Prostate gland (tissue), 2 donors: ENCODE data around the gene SLC51B.

Experiments used
- CTCF ChIP-seq, 4 experiments: fragments of 200-600 bp in 2 of 4; fragments of 450-650 bp in 2 of 4; sonication (generic) in 2 of 4; IDR thresholded peaks; 1 replicate in 3 of 4; 2 replicates in 1 of 4; pipeline ENCODE4 v1.5.1; 2016 to 2019; ENCODE audit warnings: antibody characterized with exemption in 4 of 4, mild to moderate bottlenecking in 2 of 4, moderate library complexity in 2 of 4
- POLR2A ChIP-seq: fragments of 450-650 bp; IDR thresholded peaks from one replicate; pipeline ENCODE4 v1.6.1; 2016; ENCODE audit warnings: antibody characterized with exemption, mild to moderate bottlenecking
- POLR2AphosphoS5 ChIP-seq: sonication (generic); formaldehyde crosslinking; IDR thresholded peaks from one replicate; pipeline ENCODE4 v1.6.1; 2017; ENCODE audit warnings: antibody characterized with exemption

GRCh38 chr15:65049418-65049840, 4.2 kb downstream of the SLC51B start:
- TF ChIP-seq POLR2A (no peak), CTCF (IDR thresholded peaks at IDR 0.05) (no peak), POLR2AphosphoS5 (peak; percentile 74)
